Measurements from ENCODE around the gene ROR2.
A peak's percentile ranks its signal among the peaks of the same experiment; 100 is the strongest.
"Not testable (repeated sequence)": the region's sequence is repeated elsewhere in the genome, so short reads cannot be mapped to it uniquely, and the experiment has no call there.

The ROR2 gene

DNA sequence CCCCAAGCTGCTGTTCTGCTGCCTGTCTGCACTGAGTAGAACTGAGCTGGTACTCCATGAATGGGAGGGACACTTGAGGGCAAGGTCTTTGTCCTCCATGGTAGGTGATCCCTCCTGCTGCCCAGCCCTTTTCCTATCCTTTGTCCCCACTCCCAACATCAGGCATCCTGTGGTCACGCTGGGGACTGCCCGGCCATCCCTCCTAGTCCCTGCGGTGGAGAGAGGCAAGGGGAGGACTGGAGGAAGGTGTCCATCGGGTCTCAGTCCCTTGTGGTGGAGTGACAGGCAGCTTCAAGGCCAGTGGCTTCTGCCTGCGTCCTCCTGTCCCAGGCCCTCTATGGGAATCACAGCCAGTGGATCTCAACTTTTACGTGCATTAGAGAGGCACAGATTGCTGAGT lies 25.9 kb downstream of the ROR2 start:
- no peaks in the 10 kb centered on the region for H3K4me1 ChIP-seq
- H3K4me3 ChIP-seq: no peak overlapping the region
- no peak for DNase-seq (ENCODE audit: low spot score in 2 of 2)
- no peaks in the 10 kb centered on the region for H3K9me3 ChIP-seq
- in situ Hi-C loops (cut with MboI; ENCODE audit: low sequenced_read_pairs): no loop called here
- H3K27me3 ChIP-seq (ENCODE audit: low read depth): no peaks in the 10 kb centered on the region
- H3K36me3 ChIP-seq (replicated peaks): no peaks in the 10 kb centered on the region

DNA sequence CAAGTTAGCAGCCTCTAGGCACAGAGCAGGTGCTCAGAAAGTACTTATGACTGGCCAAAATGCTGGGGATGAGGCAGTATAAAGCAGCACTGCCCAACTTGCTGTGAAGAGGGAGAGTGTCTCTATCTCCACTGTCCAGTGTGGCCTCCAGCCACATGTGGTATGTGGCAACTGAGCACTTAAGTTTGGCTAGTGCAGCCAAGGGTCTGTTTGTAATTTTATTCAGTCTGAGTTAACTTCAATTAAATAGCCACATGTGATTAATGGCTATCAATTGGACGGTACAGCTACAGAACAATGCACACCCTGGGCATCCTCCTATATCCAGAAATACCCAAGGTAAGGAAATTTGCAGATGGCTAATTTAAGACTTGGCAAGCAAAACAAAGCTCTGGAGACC lies 26.9 kb downstream of the ROR2 start:
- Histone ChIP-seq H3K27me3 (ENCODE audit: low read depth) (no peaks in the 10 kb centered on the region), H3K9me3 (no peaks in the 10 kb centered on the region), H3K36me3 (replicated peaks) (no peaks in the 10 kb centered on the region), H3K4me3 (no peak overlapping the region), H3K4me1 (no peaks in the 10 kb centered on the region)
- in situ Hi-C loops (cut with MboI; ENCODE audit: low sequenced_read_pairs): no loop called here
- DNase-seq (ENCODE audit: low spot score in 2 of 2): no peak

DNA sequence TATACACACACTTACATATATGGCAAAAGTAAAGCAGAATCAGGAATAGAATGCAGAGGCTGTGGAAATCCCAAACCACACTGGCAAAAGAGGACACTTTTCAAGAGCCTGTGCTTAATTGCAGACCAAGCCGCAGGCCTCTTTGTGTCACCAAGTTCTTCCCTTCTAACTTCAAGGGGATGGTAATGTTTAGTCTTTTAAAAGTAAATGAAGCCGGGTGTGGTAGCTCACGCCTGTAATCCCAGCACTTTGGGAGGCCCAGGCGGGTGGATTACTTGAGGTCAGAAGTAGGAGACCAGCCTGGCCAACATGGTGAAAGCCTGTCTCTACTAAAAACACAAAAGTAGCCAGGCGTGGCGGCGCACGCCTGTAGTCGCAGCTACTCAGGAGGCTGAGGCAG lies 28.7 kb downstream of the ROR2 start:
- peak in 1 of 2 experiments; percentile 24 for DNase-seq (ENCODE audit: low spot score in 2 of 2)
- Histone ChIP-seq H3K9me3 (no peaks in the 10 kb centered on the region), H3K4me1 (no peaks in the 10 kb centered on the region), H3K36me3 (replicated peaks) (no peaks in the 10 kb centered on the region), H3K27me3 (ENCODE audit: low read depth) (no peaks in the 10 kb centered on the region), H3K4me3 (no peak overlapping the region)
- in situ Hi-C loops (cut with MboI; ENCODE audit: low sequenced_read_pairs): no loop called here

DNA sequence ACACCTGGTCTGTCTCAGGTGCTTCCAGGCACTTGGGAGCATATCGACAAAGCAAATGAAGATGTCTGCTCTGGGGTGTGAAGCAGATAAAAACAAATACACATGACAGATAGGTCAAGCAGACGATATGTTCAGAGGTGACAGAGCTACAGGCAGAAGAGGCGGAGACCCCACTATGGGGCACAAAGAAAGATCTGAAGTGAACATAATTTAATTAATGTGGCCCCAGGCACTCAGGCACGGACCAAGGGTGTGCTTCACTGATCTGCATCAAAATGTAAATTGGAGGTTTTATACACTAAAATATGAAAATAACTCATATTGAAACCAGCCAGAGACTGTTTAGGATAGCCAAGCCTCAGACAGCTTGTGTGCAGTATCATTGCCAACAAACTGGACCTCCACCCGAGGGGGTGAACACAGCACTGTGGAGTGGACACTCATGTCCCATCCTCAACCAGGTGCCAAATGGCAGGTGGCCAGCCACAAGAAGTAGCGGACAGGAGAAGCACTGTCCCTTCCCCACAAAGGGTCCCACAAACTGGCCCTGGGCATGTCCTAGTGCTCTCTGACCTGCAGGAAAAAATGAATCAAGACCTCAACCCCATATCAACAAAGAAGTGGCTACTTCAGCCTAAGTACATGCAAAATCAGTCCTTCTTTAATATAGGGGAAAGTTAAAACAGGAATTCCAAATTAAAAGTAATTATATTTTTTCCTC lies 29.2 kb downstream of the ROR2 start:
- Histone ChIP-seq H3K4me1 (no peaks in the 10 kb centered on the region), H3K9me3 (no peaks in the 10 kb centered on the region), H3K4me3 (no peak overlapping the region), H3K36me3 (replicated peaks) (no peaks in the 10 kb centered on the region), H3K27me3 (ENCODE audit: low read depth) (no peaks in the 10 kb centered on the region)
- no peak for DNase-seq (ENCODE audit: low spot score in 2 of 2)
- in situ Hi-C loops (cut with MboI; ENCODE audit: low sequenced_read_pairs): no loop called here

DNA sequence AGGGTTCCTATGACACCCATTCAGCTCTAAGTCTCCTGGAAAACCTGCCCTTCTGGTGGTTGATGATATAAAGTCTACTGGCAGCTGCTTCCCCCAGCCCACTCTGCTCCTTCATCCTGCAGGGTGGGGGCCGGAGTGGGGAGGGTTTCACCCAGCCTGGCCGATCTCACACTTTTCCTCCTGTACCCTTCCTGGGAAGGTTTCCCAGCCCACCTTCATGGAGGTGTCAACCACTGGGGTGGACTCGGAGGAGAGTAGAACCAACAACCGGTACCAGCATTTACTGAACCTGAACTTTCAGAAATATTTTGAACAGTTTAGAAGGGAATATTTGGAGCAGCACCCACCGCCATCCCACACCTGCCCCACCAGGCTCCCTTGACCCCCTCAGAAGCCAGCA lies 30.4 kb downstream of the ROR2 start:
- in situ Hi-C loops (cut with MboI; ENCODE audit: low sequenced_read_pairs): no loop called here
- no peaks in the 10 kb centered on the region for H3K4me1 ChIP-seq
- DNase-seq (ENCODE audit: low spot score in 2 of 2): no peak

DNA sequence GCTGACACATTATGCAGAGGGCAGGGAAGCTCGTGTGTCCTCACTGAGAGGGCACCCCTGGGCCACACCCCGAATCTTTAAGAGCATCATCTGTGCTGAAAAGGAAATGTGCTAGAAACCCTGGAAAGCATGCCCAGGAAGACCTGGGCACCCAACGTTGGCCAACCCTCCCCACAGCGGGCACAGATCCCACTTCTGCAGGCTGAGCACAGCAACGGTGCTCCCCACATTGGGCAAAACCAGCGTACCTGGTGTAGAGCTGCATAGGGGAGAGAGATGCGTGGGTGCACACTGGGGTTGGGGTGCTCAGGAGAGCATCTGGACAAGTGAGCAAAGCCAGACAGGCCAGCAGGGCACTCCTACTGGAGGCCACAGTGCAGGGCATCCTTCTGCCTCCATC lies 32.6 kb downstream of the ROR2 start:
- Histone ChIP-seq H3K4me1 (no peaks in the 10 kb centered on the region), H3K27me3 (ENCODE audit: low read depth) (no peaks in the 10 kb centered on the region), H3K36me3 (replicated peaks) (no peaks in the 10 kb centered on the region), H3K4me3 (no peak overlapping the region), H3K9me3 (no peaks in the 10 kb centered on the region)
- DNase-seq (ENCODE audit: low spot score in 2 of 2): no peak
- in situ Hi-C loops (cut with MboI; ENCODE audit: low sequenced_read_pairs): no loop called here

More for the DNA sequence above, 30.4 kb downstream of the ROR2 start:
- Histone ChIP-seq H3K27me3 (ENCODE audit: low read depth) (no peaks in the 10 kb centered on the region), H3K4me3 (no peak overlapping the region), H3K9me3 (no peaks in the 10 kb centered on the region), H3K36me3 (replicated peaks) (no peaks in the 10 kb centered on the region)

DNA sequence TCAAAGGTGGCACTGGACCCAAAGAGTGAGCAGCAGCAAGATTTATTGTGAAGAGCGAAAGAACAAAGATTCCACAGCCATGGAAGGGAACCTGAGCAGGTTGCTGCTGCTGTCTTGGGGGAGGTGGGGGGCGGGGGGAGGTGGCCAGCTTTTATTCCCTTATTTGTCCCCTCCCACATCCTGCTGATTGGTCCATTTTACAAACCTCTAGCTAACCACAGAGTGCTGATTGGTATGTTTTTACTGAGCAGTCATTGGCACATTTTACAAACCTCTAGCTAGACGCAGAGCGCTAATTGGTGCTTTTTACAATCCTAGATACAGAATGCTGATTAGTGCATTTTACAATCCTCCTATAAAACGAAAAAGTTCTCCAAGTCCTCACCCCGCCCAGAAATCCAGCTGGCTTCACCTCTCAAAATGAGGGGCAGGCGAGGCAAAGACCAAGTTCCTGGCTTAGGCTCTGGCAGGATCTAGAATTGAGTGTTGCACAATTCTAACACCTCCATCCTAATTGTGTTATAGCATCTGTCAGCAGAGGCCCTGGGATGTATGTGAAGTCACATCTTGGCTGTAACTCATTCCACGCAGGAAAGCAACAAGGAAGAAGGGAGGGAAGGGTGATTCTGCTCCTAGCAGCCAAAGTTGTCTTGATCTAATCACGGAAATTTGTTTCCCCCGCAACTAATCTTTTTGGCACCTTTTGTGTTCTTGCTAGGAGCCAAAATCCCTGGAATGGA lies 34.3 kb downstream of the ROR2 start:
- Histone ChIP-seq H3K36me3 (replicated peaks) (no peaks in the 10 kb centered on the region), H3K4me3 (no peak overlapping the region), H3K27me3 (ENCODE audit: low read depth) (no peaks in the 10 kb centered on the region), H3K9me3 (no peaks in the 10 kb centered on the region), H3K4me1 (no peaks in the 10 kb centered on the region)
- DNase-seq (ENCODE audit: low spot score in 2 of 2): no peak
- in situ Hi-C loops (cut with MboI; ENCODE audit: low sequenced_read_pairs): no loop called here

DNA sequence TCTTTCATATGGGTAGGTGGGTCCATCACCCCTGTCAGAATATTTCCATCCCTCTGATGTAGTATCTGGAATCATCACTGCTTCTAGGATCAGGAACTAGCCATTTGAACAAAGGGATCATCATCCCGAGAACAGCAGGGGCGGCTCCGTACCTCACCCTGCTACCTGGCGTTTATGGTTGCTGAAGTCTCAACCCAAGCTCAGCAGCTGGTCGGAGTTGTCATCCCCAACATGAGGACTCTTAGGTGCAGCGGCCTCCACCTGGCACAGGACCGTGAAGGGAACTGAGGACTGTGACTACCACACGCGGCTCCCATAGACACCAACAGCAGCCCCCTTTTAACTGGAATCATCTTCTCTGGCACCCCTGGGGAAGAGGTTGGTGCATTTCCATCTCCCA lies 35.1 kb downstream of the ROR2 start:
- Histone ChIP-seq H3K27me3 (ENCODE audit: low read depth) (no peaks in the 10 kb centered on the region), H3K9me3 (no peaks in the 10 kb centered on the region), H3K4me1 (no peaks in the 10 kb centered on the region), H3K36me3 (replicated peaks) (no peaks in the 10 kb centered on the region), H3K4me3 (no peak overlapping the region)
- no peak for DNase-seq (ENCODE audit: low spot score in 2 of 2)
- in situ Hi-C loops (cut with MboI; ENCODE audit: low sequenced_read_pairs): no loop called here

DNA sequence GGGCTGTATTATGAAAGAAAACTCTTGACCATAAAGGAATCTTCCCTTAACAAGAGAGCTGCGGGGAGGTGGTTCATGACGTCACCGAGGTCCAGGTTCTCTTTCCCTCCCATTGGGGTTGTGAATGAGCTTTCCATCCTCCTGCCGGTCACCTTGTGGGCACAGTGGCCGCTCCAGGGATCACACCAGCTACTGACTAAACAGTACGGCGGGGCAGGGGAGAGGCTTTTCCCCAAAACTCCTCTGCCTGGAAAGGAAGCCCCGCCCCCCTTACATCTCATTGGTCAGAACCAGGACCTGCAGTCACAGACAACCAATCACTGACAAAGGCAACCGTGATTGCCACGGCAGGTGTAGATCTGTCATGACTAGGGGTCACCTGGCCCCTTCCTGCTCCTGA lies 35.6 kb downstream of the ROR2 start:
- Histone ChIP-seq H3K4me1 (no peaks in the 10 kb centered on the region), H3K36me3 (replicated peaks) (no peaks in the 10 kb centered on the region), H3K4me3 (no peak overlapping the region), H3K27me3 (ENCODE audit: low read depth) (no peaks in the 10 kb centered on the region), H3K9me3 (no peaks in the 10 kb centered on the region)
- in situ Hi-C loops (cut with MboI; ENCODE audit: low sequenced_read_pairs): no loop called here
- DNase-seq (ENCODE audit: low spot score in 2 of 2): no peak

DNA sequence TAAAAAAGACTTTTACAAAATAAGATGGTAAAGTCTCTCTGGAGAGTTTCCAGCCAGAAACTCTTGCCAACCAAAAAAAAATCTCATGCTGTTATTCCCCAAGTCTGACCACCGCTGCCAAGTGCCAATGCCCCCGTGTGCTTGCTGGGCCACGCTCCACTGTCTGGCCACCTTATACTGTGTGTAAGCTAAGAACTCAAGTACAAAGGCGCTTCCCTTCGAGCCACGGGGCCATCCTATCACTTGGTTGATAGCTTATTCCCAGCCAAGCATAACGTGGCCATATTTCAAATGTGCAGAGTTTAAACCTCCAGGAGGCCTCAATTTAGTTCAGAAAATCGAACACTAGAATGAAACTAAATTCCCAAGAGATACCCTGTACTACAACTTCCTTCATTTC lies 36.0 kb downstream of the ROR2 start:
- no peaks in the 10 kb centered on the region for H3K4me1 ChIP-seq
- in situ Hi-C loops (cut with MboI; ENCODE audit: low sequenced_read_pairs): no loop called here
- H3K27me3 ChIP-seq (ENCODE audit: low read depth): no peaks in the 10 kb centered on the region
- no peaks in the 10 kb centered on the region for H3K9me3 ChIP-seq
- DNase-seq (ENCODE audit: low spot score in 2 of 2): no peak
- no peaks in the 10 kb centered on the region for H3K36me3 ChIP-seq (replicated peaks)
- H3K4me3 ChIP-seq: no peak overlapping the region

DNA sequence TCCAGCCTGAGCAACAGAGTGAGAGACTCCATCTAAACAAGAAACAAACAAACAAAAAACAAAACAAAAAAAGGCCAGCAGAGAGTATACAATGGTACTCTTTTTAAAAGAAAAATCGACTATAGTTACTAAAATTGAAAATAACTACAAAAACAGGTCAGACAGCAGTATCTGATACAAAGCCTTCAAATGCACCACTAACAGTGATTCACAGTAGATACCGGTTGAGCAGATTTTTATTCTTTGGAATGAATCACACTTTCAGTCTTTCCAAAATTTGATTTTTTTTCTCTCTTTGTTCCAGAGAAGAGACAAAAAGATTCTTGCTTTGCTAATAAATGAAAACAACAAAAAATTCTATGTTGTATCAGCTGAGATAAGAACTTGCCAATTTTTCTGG lies 36.9 kb downstream of the ROR2 start:
- Histone ChIP-seq H3K36me3 (replicated peaks) (no peaks in the 10 kb centered on the region), H3K27me3 (ENCODE audit: low read depth) (no peaks in the 10 kb centered on the region), H3K9me3 (no peaks in the 10 kb centered on the region), H3K4me1 (no peaks in the 10 kb centered on the region), H3K4me3 (no peak overlapping the region)
- in situ Hi-C loops (cut with MboI; ENCODE audit: low sequenced_read_pairs): no loop called here
- DNase-seq (ENCODE audit: low spot score in 2 of 2): no peak

DNA sequence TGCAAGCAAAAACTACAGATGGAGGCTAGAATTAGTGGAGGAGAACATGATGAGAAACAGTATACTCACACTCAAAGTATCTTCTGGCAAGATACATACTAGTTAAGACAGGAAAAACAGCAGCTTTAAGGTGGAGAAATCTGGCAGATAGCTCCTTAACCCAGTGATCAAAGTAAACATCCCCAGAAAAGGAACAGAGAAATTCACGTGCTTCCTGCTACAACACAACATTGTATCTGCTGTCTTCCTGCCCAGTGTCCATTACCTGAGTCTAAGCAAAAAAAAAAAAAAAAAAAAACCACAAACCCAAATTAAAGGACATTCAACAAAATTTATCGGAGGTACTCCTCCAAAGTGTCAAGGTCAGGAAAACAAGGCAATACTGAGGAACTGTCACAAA lies 38.4 kb downstream of the ROR2 start:
- in situ Hi-C loops (cut with MboI; ENCODE audit: low sequenced_read_pairs): no loop called here
- Histone ChIP-seq H3K27me3 (ENCODE audit: low read depth) (no peaks in the 10 kb centered on the region), H3K4me3 (no peak overlapping the region), H3K9me3 (no peaks in the 10 kb centered on the region), H3K4me1 (no peaks in the 10 kb centered on the region), H3K36me3 (replicated peaks) (no peaks in the 10 kb centered on the region)
- DNase-seq (ENCODE audit: low spot score in 2 of 2): no peak

DNA sequence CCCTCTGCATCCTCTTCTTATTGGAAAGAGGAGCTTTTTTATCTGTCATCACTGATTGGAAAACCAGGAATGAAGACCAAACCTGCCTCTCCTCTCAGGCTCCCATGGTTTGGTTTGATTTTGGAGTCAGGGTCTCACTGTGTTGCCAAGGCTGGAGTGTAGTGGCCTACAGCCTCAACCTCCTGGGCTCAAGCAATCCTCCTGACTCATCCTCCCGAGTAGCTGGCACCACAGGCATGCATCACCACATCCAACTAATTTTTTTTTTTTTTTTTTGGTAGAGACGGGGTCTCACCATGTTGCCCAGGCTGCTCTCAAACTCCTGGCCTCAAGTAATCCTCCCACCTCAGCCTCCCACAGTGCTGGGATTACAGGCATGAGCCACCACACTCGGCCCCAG lies 40.8 kb downstream of the ROR2 start:
- H3K4me3 ChIP-seq; H3K4me1 ChIP-seq; H3K36me3 ChIP-seq (replicated peaks); DNase-seq (ENCODE audit: low spot score in 2 of 2); H3K27me3 ChIP-seq (ENCODE audit: low read depth); H3K9me3 ChIP-seq; in situ Hi-C loops (cut with MboI; ENCODE audit: low sequenced_read_pairs): not testable (repeated sequence)

DNA sequence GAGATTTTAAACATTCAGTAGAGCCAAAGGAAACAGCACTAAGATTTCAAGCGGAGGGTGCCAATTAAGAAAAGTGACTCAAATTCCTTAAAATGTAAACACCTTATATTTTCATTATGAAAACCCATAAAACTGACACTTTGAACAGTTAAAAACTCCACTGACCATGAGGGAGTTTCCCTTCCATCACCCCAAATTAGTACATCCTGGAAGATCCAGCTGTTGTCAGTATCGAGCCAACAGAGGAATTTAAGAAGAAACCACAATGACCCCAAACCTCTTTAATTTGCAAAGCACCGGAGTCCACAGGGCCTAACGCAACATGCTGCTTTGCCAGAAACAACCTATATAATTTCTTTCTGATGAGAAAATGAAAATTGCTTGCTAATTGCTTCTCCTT lies 41.3 kb downstream of the ROR2 start:
- no peak for DNase-seq (ENCODE audit: low spot score in 2 of 2)
- no peaks in the 10 kb centered on the region for H3K9me3 ChIP-seq
- no peak overlapping the region for H3K4me3 ChIP-seq
- no peaks in the 10 kb centered on the region for H3K36me3 ChIP-seq (replicated peaks)
- no peaks in the 10 kb centered on the region for H3K27me3 ChIP-seq (ENCODE audit: low read depth)
- H3K4me1 ChIP-seq: peaks cover 1% of the 10 kb centered on the region
- in situ Hi-C loops (cut with MboI; ENCODE audit: low sequenced_read_pairs): no loop called here

DNA sequence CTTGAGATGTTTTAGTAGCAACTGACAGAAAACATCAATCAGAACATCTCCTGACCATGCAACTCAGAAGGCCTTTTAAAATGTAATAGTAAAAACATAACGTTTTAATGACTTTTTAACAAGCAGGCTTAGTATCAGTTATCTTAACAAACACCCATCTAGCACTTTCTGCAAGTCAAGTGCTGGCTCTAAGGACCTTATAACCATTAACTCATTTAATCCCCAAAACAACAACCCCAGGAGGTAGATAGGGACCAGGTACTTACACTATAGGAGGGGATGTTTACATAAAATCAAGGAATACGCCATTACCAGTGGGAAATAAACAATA lies 41.8 kb downstream of the ROR2 start:
- no peak overlapping the region for H3K4me3 ChIP-seq
- no peaks in the 10 kb centered on the region for H3K36me3 ChIP-seq (replicated peaks)
- no peaks in the 10 kb centered on the region for H3K9me3 ChIP-seq
- peaks cover 4% of the 10 kb centered on the region for H3K4me1 ChIP-seq
- DNase-seq (ENCODE audit: low spot score in 2 of 2): no peak
- no peaks in the 10 kb centered on the region for H3K27me3 ChIP-seq (ENCODE audit: low read depth)
- in situ Hi-C loops (cut with MboI; ENCODE audit: low sequenced_read_pairs): no loop called here

Data from HAP-1 (cell line).